Non-pigmented ciliary epithelial cell (primary cell): ENCODE results near the gene DLG1.

Experiments
- DNase-seq: peaks from one replicate; pipeline ENCODE4 v3.0.0-alpha.2; 2010; ENCODE audit warnings: low read depth

The DLG1 gene

GRCh38 chr3:197298341-197298944, at the start of gene DLG1:
Gene DLG1 (minus strand): TSS chr3:197298612. CDS start chr3:197297204, 1,408 bp downstream.
- peak; percentile 89 for DNase-seq

GRCh38 chr3:197348014-197348413, 49.6 kb upstream of the DLG1 start:
- no peak for DNase-seq

GRCh38 chr3:197345390-197345789, 47.0 kb upstream of the DLG1 start:
- no peak for DNase-seq

GRCh38 chr3:197344582-197345318, 46.3 kb upstream of the DLG1 start:
- DNase-seq: no peak

GRCh38 chr3:197343656-197344408, 45.4 kb upstream of the DLG1 start:
- no peak for DNase-seq

- DNase-seq: no peak
Observed at GRCh38 chr3:197343111-197343510, 44.7 kb upstream of the DLG1 start.

GRCh38 chr3:197340521-197340871, 42.1 kb upstream of the DLG1 start:
- DNase-seq: no peak

- DNase-seq: no peak
Observed at GRCh38 chr3:197339841-197340520, 41.6 kb upstream of the DLG1 start.

GRCh38 chr3:197338586-197338985, 40.2 kb upstream of the DLG1 start:
- DNase-seq: no peak

GRCh38 chr3:197337656-197338055, 39.2 kb upstream of the DLG1 start:
- DNase-seq: no peak

- DNase-seq: no peak
Observed at GRCh38 chr3:197337214-197337613, 38.8 kb upstream of the DLG1 start.

- no peak for DNase-seq
Observed at GRCh38 chr3:197336348-197336747, 37.9 kb upstream of the DLG1 start.

- DNase-seq: no peak
Observed at GRCh38 chr3:197335428-197336132, 37.2 kb upstream of the DLG1 start.

GRCh38 chr3:197333901-197334639, 35.7 kb upstream of the DLG1 start:
- DNase-seq: no peak

GRCh38 chr3:197331131-197331530, 32.7 kb upstream of the DLG1 start:
- no peak for DNase-seq

- DNase-seq: no peak
Observed at GRCh38 chr3:197329382-197329781, 31.0 kb upstream of the DLG1 start.

GRCh38 chr3:197328198-197328597, 29.8 kb upstream of the DLG1 start:
- DNase-seq: no peak

GRCh38 chr3:197327701-197328100, 29.3 kb upstream of the DLG1 start:
- no peak for DNase-seq

GRCh38 chr3:197325773-197326172, 27.4 kb upstream of the DLG1 start:
- DNase-seq: no peak

GRCh38 chr3:197322149-197322548, 23.7 kb upstream of the DLG1 start:
- no peak for DNase-seq

- no peak for DNase-seq
Observed at GRCh38 chr3:197320582-197320981, 22.2 kb upstream of the DLG1 start.
